RWPE2 (cell line): ENCODE measurements around the gene RFK.

Source experiments
- ATAC-seq: fragments of 200-7000 bp; cut with Tn5 transposase; 3 replicates; pipeline ENCODE4 v1.9.1; 2021; ENCODE audit warnings: low read depth
- DNase-seq: peaks from one replicate; pipeline ENCODE4 v3.0.0-alpha.2; 2020; ENCODE audit warnings: low spot score
- H3K27ac ChIP-seq: fragments of 450-650 bp; 2 replicates; pipeline ENCODE4 v1.5.1; 2017; ENCODE audit warnings: mild to moderate bottlenecking; ENCODE audit not compliant: poor library complexity, severe bottlenecking
- H3K27me3 ChIP-seq: fragments of 250-450 bp; sonication (Bioruptor Pico); 2 replicates; pipeline ENCODE4 v1.5.1; 2021; ENCODE audit warnings: mild to moderate bottlenecking, moderate library complexity; ENCODE audit not compliant: insufficient read depth, poor library complexity, severe bottlenecking
- H3K36me3 ChIP-seq: fragments of 250-450 bp; sonication (Bioruptor Pico); 2 replicates; pipeline ENCODE4 v1.5.1; 2020; ENCODE audit warnings: low read depth, mild to moderate bottlenecking, moderate library complexity
- H3K4me1 ChIP-seq: fragments of 250-450 bp; sonication (Bioruptor Pico); 2 replicates; pipeline ENCODE4 v1.5.1; 2021; ENCODE audit warnings: mild to moderate bottlenecking, moderate library complexity; ENCODE audit not compliant: insufficient read depth, poor library complexity, severe bottlenecking
- H3K4me3 ChIP-seq: fragments of 250-450 bp; sonication (Bioruptor Pico); 2 replicates; pipeline ENCODE4 v1.5.1; 2021; ENCODE audit warnings: mild to moderate bottlenecking, moderate library complexity; ENCODE audit not compliant: severe bottlenecking
- H3K9me3 ChIP-seq: fragments of 250-450 bp; sonication (Bioruptor Pico); 2 replicates; pipeline ENCODE4 v1.5.1; 2021; ENCODE audit warnings: mild to moderate bottlenecking, moderate library complexity; ENCODE audit not compliant: severe bottlenecking
- TF ChIP-seq, protein P1 (sequence below): fragments of 450-650 bp; IDR thresholded peaks from one replicate; pipeline ENCODE4 v1.5.1; 2017; ENCODE audit warnings: mild to moderate bottlenecking, moderate library complexity; ENCODE audit not compliant: poor library complexity, severe bottlenecking

Gene RFK

DNA sequence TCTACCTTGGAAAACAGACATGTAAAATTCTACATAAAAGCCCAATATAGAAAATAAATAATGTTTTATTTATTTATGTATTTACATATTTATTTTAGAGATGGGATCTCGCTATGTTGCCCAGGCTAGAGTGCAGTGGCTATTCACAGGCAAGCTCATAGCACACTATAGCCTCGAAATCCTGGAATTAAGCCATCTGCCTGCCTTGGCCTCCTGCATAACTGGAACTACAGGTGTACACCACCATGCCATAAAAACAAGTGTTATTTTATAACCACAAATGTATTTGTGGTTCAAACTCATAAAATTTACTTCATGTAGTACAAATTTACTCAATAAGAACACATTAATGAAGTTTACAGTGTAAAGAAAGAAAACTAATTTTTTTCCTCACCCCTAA is 7.0 kb upstream of the RFK start:
- TF ChIP-seq, protein P1, sequence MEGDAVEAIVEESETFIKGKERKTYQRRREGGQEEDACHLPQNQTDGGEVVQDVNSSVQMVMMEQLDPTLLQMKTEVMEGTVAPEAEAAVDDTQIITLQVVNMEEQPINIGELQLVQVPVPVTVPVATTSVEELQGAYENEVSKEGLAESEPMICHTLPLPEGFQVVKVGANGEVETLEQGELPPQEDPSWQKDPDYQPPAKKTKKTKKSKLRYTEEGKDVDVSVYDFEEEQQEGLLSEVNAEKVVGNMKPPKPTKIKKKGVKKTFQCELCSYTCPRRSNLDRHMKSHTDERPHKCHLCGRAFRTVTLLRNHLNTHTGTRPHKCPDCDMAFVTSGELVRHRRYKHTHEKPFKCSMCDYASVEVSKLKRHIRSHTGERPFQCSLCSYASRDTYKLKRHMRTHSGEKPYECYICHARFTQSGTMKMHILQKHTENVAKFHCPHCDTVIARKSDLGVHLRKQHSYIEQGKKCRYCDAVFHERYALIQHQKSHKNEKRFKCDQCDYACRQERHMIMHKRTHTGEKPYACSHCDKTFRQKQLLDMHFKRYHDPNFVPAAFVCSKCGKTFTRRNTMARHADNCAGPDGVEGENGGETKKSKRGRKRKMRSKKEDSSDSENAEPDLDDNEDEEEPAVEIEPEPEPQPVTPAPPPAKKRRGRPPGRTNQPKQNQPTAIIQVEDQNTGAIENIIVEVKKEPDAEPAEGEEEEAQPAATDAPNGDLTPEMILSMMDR = no peak
- no peak overlapping the region for H3K27ac ChIP-seq
- no peaks in the 10 kb centered on the region for H3K27me3 ChIP-seq
- H3K4me3 ChIP-seq = no peak overlapping the region
- H3K9me3 ChIP-seq = no peaks in the 10 kb centered on the region
- no peaks in the 10 kb centered on the region for H3K36me3 ChIP-seq
- ATAC-seq (no peak), DNase-seq (no peak)
- no peaks in the 10 kb centered on the region for H3K4me1 ChIP-seq

DNA sequence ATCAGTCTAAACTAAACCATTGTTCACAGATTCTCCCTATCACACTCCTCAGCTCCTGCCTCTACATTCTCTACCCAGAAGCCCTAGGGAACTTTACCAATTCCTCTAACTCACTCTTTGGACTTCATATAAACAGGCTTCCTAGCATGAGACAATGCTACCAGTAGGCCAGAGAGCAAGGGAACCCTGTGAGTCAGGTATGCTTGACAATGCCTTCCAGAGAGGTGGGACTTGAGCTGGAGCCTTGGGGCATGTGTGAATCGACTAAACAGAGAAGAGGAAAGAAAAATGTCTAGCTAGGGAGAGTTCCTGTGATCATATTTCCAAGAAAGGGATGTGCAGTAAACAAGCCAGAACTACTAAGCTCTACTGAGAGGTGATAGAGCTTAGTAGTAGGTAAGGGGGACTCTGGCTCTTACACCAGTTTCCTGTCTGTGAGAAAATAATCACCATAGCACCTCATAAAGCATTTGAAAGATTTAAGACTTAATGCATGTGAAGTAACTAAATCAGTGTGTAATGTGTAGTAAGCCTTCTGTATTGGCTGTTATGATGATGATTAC is 6.4 kb upstream of the RFK start:
- DNase-seq = no peak
- no peak overlapping the region for H3K27ac ChIP-seq
- no peaks in the 10 kb centered on the region for H3K36me3 ChIP-seq
- H3K9me3 ChIP-seq = no peaks in the 10 kb centered on the region
- H3K4me3 ChIP-seq = no peak overlapping the region
- TF ChIP-seq, protein P1 = no peak
- ATAC-seq = peak; percentile 83
- H3K27me3 ChIP-seq = no peaks in the 10 kb centered on the region
- H3K4me1 ChIP-seq = no peaks in the 10 kb centered on the region

DNA sequence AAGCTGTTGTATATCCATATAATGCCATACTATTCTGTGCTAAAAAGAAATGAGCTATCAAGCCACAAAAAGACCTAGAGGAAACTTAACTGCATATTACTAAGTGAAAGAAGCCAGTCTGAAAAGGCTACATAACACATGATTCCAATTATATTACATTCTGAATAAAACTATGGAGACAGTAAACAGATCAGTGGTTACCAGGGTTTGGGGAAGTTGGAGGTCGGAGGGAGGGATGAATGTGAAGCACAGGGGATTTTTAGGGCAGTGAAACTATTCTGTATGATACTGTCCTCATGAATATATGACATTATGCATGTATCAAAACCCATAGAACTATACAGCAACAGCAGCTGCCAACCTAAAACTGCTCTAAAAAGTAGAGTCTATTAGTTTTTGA is 5.6 kb upstream of the RFK start:
- H3K9me3 ChIP-seq = no peaks in the 10 kb centered on the region
- ATAC-seq (no peak), DNase-seq (no peak)
- H3K4me3 ChIP-seq = no peak overlapping the region
- no peaks in the 10 kb centered on the region for H3K27me3 ChIP-seq
- no peak overlapping the region for H3K27ac ChIP-seq
- TF ChIP-seq, protein P1 = no peak
- no peaks in the 10 kb centered on the region for H3K36me3 ChIP-seq
- no peaks in the 10 kb centered on the region for H3K4me1 ChIP-seq

DNA sequence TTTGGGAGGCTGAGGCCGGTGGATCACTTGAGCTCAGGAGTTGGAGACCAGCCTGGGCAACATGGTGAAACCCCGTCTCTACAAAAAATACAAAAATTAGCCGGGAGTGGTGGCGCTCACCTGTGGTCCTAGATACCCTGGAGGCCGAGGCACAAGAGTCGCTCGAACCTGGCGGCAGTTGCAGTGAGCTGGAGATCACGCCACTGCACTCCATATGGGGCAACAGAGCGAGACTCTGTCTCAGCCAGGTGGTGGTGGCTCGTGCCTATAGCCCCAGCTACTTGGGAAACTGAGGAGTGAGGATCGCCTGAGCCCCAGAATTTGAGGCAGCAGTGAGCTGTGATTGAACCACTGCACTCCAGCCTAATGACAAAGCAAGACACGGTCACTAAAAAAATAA is 2.4 kb upstream of the RFK start:
- Histone ChIP-seq H3K4me1 (no peaks in the 10 kb centered on the region), H3K27ac (no peak overlapping the region)
- no peak for ATAC-seq

DNA sequence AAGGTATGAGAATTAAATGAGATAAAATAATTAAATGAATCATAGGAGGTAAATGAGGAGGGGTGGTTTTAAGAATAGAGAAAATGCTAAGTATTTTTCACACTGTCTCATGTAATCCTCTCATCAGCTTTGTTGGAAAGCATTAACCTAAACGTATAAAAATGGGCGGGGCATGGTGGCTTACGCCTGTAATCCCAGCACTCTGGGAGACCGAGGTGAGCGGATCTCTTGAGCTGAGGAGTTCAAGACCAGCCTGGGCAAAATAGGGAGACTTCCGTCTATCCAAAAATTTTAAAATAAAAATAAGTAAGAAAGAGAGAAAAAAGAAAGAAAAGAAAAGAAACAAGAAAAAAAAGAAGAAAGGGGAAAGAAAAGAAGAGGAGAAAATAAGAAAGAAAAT is 1.9 kb upstream of the RFK start:
- H3K9me3 ChIP-seq = peaks cover 3% of the 10 kb centered on the region
- no peaks in the 10 kb centered on the region for H3K4me1 ChIP-seq
- TF ChIP-seq, protein P1 = no peak
- ATAC-seq = no peak
- no peaks in the 10 kb centered on the region for H3K27me3 ChIP-seq
- H3K36me3 ChIP-seq = peaks cover 15% of the 10 kb centered on the region
- no peak overlapping the region for H3K27ac ChIP-seq
- DNase-seq = no peak
- no peak overlapping the region for H3K4me3 ChIP-seq

More for the DNA sequence above, 2.4 kb upstream of the RFK start:
- H3K4me3 ChIP-seq = no peak overlapping the region
- TF ChIP-seq, protein P1 = no peak
- DNase-seq = no peak
- peaks cover 3% of the 10 kb centered on the region for H3K9me3 ChIP-seq
- peaks cover 10% of the 10 kb centered on the region for H3K36me3 ChIP-seq
- no peaks in the 10 kb centered on the region for H3K27me3 ChIP-seq
